GM12878 (cell line): Measurements from ENCODE around the gene PITPNM3. TPM values are rescaled to one million over a fixed set of nuclear protein-coding genes. Genes with fewer than 3 reads are reported as not detected.

Experiments used
- ATAC-seq: fragments of 200-7000 bp; cut with Tn5 transposase; 3 replicates; pipeline ENCODE4 v1.9.1; 2020; ENCODE audit warnings: mild to moderate bottlenecking, moderate library complexity
- BruUV-seq: library from RNA; stranded (reverse); fragments of 400-500 nt; replicated peaks from 2 replicates; lab custom pipeline; 2021; lab: Mats Ljungman, UMichigan
- CTCF ChIA-PET: fragments of 300-600 bp; sonication (Branson Sonifier 250); formaldehyde crosslinking; extraction: SDS; loops from one replicate; lab custom pipeline; 2021; ENCODE audit warnings: inconsistent platforms; lab: Yijun Ruan, JAX
- POLR2A ChIA-PET: fragments of 350-600 bp; formaldehyde crosslinking; extraction: SDS; loops from one replicate; lab custom pipeline; 2021; ENCODE audit warnings: inconsistent platforms; lab: Charles Lee
- RAD21 ChIA-PET: fragments of 300-600 bp; sonication (Branson Sonifier 250); formaldehyde crosslinking; loops from one replicate; lab custom pipeline; 2023; ENCODE audit warnings: antibody characterized with exemption; ENCODE audit not compliant: unreplicated experiment; lab: Charles Lee
- SMC1A ChIA-PET: fragments of 300-600 bp; sonication (Branson Sonifier 250); formaldehyde crosslinking; loops from one replicate; lab custom pipeline; 2023; ENCODE audit not compliant: unreplicated experiment, uncharacterized antibody; lab: Charles Lee
- DNase-seq: peaks from one replicate; pipeline ENCODE4 v3.0.0-alpha.2; 2011; ENCODE audit warnings: low read depth, low spot score
- FAIRE-seq: peaks from 3 replicates; lab custom pipeline; 2011; peaks lifted over from hg19 to GRCh38; lab: Jason Lieb, UNC
- H2AFZ ChIP-seq: 2 replicates; pipeline ENCODE4 v1.6.0; 2011; ENCODE audit warnings: low read depth, low read length, control low read depth; ENCODE audit not compliant: control insufficient read depth
- H3K27ac ChIP-seq: 2 replicates; pipeline ENCODE4 v1.5.1; 2011; ENCODE audit warnings: control low read depth; ENCODE audit not compliant: control insufficient read depth, insufficient read depth
- H3K27me3 ChIP-seq, 2 experiments: replicated peaks in 1 of 2; 2 replicates each; pipeline versions ENCODE4 v1.6.0 to v1.6.1; 2011; ENCODE audit warnings: low read length in 1 of 2; ENCODE audit not compliant: control insufficient read depth in 2 of 2, insufficient read depth in 2 of 2
- H3K36me3 ChIP-seq, 2 experiments: 2 replicates each; pipeline ENCODE4 v1.5.1; 2011; ENCODE audit warnings: low read length in 1 of 2; ENCODE audit not compliant: control insufficient read depth in 2 of 2, insufficient read depth in 2 of 2
- H3K4me1 ChIP-seq: 2 replicates; pipeline ENCODE4 v1.6.1; 2011; ENCODE audit warnings: mild to moderate bottlenecking, low read length, moderate library complexity, mixed read lengths; ENCODE audit not compliant: control insufficient read depth, insufficient read depth
- H3K4me2 ChIP-seq: 2 replicates; pipeline ENCODE4 v1.6.0; 2011; ENCODE audit warnings: control low read depth; ENCODE audit not compliant: control insufficient read depth, insufficient read depth
- H3K4me3 ChIP-seq: fragments of 200-600 bp; sonication (generic); 2 replicates; pipeline ENCODE4 v1.5.1; 2016
- H3K79me2 ChIP-seq: 2 replicates; pipeline ENCODE4 v1.6.0; 2011; ENCODE audit warnings: low read length; ENCODE audit not compliant: control insufficient read depth, insufficient read depth
- H3K9ac ChIP-seq: 2 replicates; pipeline ENCODE4 v1.8.0; 2011; ENCODE audit warnings: low read length, control low read depth, mixed read lengths; ENCODE audit not compliant: control insufficient read depth, insufficient read depth
- H3K9me3 ChIP-seq: replicated peaks from 3 replicates; pipeline ENCODE4 v1.5.1; 2011; ENCODE audit warnings: mild to moderate bottlenecking, low read length; ENCODE audit not compliant: control insufficient read depth, insufficient read depth
- H4K20me1 ChIP-seq: 2 replicates; pipeline ENCODE4 v1.6.0; 2011; ENCODE audit not compliant: control insufficient read depth, insufficient read depth
- BACH1 ChIP-seq: fragments of 450-650 bp; IDR thresholded peaks from 2 replicates; pipeline ENCODE4 v1.6.1; 2017; ENCODE audit warnings: mild to moderate bottlenecking, borderline replicate concordance
- CHD4 ChIP-seq: fragments of 200-600 bp; sonication (generic); IDR thresholded peaks from 2 replicates; pipeline ENCODE4 v1.6.1; 2016; ENCODE audit warnings: mild to moderate bottlenecking
- CREB1 ChIP-seq: IDR thresholded peaks from 2 replicates; pipeline ENCODE4 v1.6.1; 2012; ENCODE audit warnings: low read depth, mild to moderate bottlenecking, inconsistent platforms
- HDGF ChIP-seq: fragments of 450-650 bp; IDR thresholded peaks from 2 replicates; pipeline ENCODE4 v1.6.1; 2016; ENCODE audit warnings: antibody characterized with exemption
- IRF4 ChIP-seq: IDR thresholded peaks from 2 replicates; pipeline ENCODE4 v1.6.1; 2011; ENCODE audit warnings: low read depth, low read length
- NBN ChIP-seq: fragments of 450-650 bp; IDR thresholded peaks from 2 replicates; pipeline ENCODE4 v1.6.1; 2016
- NFXL1 ChIP-seq: fragments of 450-650 bp; IDR thresholded peaks from 2 replicates; pipeline ENCODE4 v1.6.1; 2017; ENCODE audit warnings: antibody characterized with exemption, mild to moderate bottlenecking, borderline replicate concordance
- NRF1 ChIP-seq: conservative IDR thresholded peaks from 2 replicates; pipeline ENCODE4 v1.6.1; 2011; ENCODE audit warnings: mild to moderate bottlenecking, low read depth, low read length, improper control_type of control experiment
- POU2F2 ChIP-seq: IDR thresholded peaks from 3 replicates; pipeline ENCODE4 v1.6.1; 2011; ENCODE audit warnings: low read depth, mild to moderate bottlenecking, low read length, borderline replicate concordance
- RAD51 ChIP-seq: fragments of 450-650 bp; IDR thresholded peaks from 2 replicates; pipeline ENCODE4 v1.6.1; 2016; ENCODE audit warnings: moderate library complexity, mild to moderate bottlenecking, inconsistent platforms
- SPI1 ChIP-seq: IDR thresholded peaks from 2 replicates; pipeline ENCODE4 v1.6.1; 2011; ENCODE audit warnings: low read depth, mild to moderate bottlenecking, low read length, moderate library complexity, borderline replicate concordance; ENCODE audit not compliant: insufficient read depth
- ZNF217 ChIP-seq: fragments of 450-650 bp; IDR thresholded peaks from 2 replicates; pipeline ENCODE4 v1.6.1; 2017; ENCODE audit warnings: antibody characterized with exemption, mild to moderate bottlenecking
- ZNF274 ChIP-seq: IDR thresholded peaks from one replicate; pipeline ENCODE4 v1.8.0; 2011; ENCODE audit not compliant: insufficient read length, insufficient read depth
- WGBS: methylation state at CpG from one replicate; pipeline ENCODE4 v1.1.6; 2016; ENCODE audit warnings: low lambda C conversion rate; ENCODE audit not compliant: insufficient replicate concordance, insufficient coverage; ENCODE audit errors: missing lambda C conversion rate; 5-methylcytosine and 5-hydroxymethylcytosine counted together
- in situ Hi-C: fragments of 300-500 bp; cut with MboI; formaldehyde crosslinking; loops from 9 replicates; pipeline ENCODE4 v1.14.3; 2018; ENCODE audit warnings: mixed read lengths
- intact Hi-C: fragments of 100-400 bp; cut with micrococcal nuclease; formaldehyde crosslinking; loops from one replicate; pipeline ENCODE4 v1.14.2; 2022; ENCODE audit not compliant: unreplicated experiment
- polyA plus RNA-seq, 11 experiments: library from polyadenylated mRNA; depleted of rRNA in 4 of 11; unstranded in 6 of 11; stranded (reverse) in 5 of 11; fragments of >200 nt; fragmentation: Nextera tagmentation in 4 of 11; fragmentation: Illumina TruSeq in 1 of 11; extraction: Ambion mirVana in 4 of 11; extraction: Trizol in 1 of 11; gene quantifications; 1 replicate in 1 of 11; 2 replicates in 10 of 11; pipeline versions ENCODE4 v1.2.1 to v1.2.3, GENCODE V29; 2011 to 2016; ENCODE audit warnings: inconsistent platforms in 2 of 11, missing spikeins in 2 of 11, low read depth in 1 of 11
- total RNA-seq, 4 experiments: library from RNA; depleted of rRNA in 3 of 4; stranded (reverse); fragments of >200 nt in 3 of 4; fragmentation: Illumina TruSeq in 1 of 4; extraction: Trizol in 1 of 4; gene quantifications; 2 replicates each; pipeline versions ENCODE4 v1.2.1 to v1.2.3, GENCODE V29; 2013 to 2021

The PITPNM3 gene
- total and polyA plus RNA-seq, 10 of the 15 experiments (the other 5 are each of a cell fraction or from before 2014, with no cell fraction given): 0.02 to 0.49 (median 0.19) TPM; not detected in 1

DNA sequence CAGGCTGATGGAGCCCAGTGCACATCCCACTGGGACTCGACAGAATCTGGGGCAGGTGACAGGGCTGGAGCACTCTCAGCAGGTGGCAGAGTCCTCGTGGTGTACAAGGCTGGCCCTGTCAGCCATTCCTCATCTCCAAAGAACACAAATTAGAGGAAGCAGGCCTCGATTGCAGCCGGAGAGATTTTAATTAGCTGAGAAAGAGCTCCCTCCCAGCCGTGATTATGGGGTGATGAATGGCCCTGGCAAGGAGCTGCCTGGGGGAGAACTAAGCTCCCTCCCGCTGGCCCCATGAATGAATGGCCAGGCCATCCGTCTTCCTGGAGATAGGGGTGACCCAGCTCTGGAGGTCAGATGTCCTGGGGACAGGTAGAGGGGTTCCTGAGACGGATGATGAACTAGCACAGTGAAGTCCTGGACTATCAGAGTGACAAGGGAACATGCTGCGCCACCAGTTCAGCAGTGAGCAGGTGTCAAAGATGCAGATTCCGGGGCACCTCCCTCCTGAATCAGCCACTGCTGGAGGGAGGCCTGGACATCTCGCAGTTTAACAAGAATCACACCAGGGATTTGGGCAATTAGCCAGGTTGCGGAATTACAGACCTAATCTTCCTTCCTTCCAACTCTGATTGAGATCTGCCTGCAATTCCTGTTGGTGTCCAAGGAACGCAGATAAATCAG lies 76.6 kb downstream of the PITPNM3 start:
- ChIA-PET CTCF (interaction anchor here (1.1 kb wide), 1 partner anchor 8 kb away, joined by 4 read pairs; no protein-coding TSS in a partner anchor), POLR2A (no interaction called here), RAD21 (no interaction called here), SMC1A (no interaction called here)
- Histone ChIP-seq H2AFZ (no peak overlapping the region), H4K20me1 (no peaks in the 10 kb centered on the region), H3K27ac (no peak overlapping the region), H3K36me3 (no peaks in the 10 kb centered on the region), H3K9me3 (no peaks in the 10 kb centered on the region), H3K79me2 (no peaks in the 10 kb centered on the region), H3K4me1 (no peaks in the 10 kb centered on the region), H3K27me3 (peaks cover 0 to 10% of the 10 kb centered on the region in 2 experiments; a peak in 3 of 4 replicates), H3K9ac (no peak overlapping the region), H3K4me2 (no peak overlapping the region), H3K4me3 (no peak overlapping the region)
- ATAC-seq (no peak), FAIRE-seq (no peak), DNase-seq (no peak)
- intact Hi-C loops: no loop called here
- BruUV-seq: no TSS peak
- in situ Hi-C loops: no loop called here
- 21% methylated on average over 13 of the region's 13 CpGs for WGBS
- no peak for TF ChIP-seq HDGF
- no peak for TF ChIP-seq ZNF217
- no peak for TF ChIP-seq ZNF274
- no peak for TF ChIP-seq NRF1
- no peak for TF ChIP-seq IRF4
- no peak for TF ChIP-seq RAD51
- no peak for TF ChIP-seq SPI1
- TF ChIP-seq BACH1: no peak
- no peak for TF ChIP-seq POU2F2
- no peak for TF ChIP-seq NFXL1
- TF ChIP-seq NBN: no peak
- TF ChIP-seq CREB1: no peak
- no peak for TF ChIP-seq CHD4
